ENCODE measurements around the gene GSX1. TPM values are rescaled to one million over a fixed set of nuclear protein-coding genes. Genes with fewer than 3 reads are reported as not detected.

Gene GSX1
- total RNA-seq, 1 donor from 2014 or later = not detected

- DNase-seq (ENCODE audit: low read depth) = no peak
- no peaks in the 10 kb centered on the region for H4K20me1 ChIP-seq (ENCODE audit: insufficient read depth, low read length)
- H3K36me3 ChIP-seq (ENCODE audit: insufficient read depth, low read length) = no peaks in the 10 kb centered on the region
- no peaks in the 10 kb centered on the region for H3K79me2 ChIP-seq (ENCODE audit: insufficient read depth, low read length)
- peaks cover 66% of the 10 kb centered on the region for H3K27me3 ChIP-seq (ENCODE audit: insufficient read depth, low read length)
- no peaks in the 10 kb centered on the region for H3K4me1 ChIP-seq (ENCODE audit: insufficient read depth, low read length)
- no peaks in the 10 kb centered on the region for H3K9me3 ChIP-seq (ENCODE audit: insufficient read depth, low read depth, low read length)
- H3K36me3 Mint-ChIP-seq (ENCODE audit: low read depth, unreplicated experiment) = peaks cover 2% of the 10 kb centered on the region
- peaks cover 1% of the 10 kb centered on the region for H3K4me1 Mint-ChIP-seq (ENCODE audit: low read depth, unreplicated experiment)
- no peak for TF ChIP-seq CTCF (IDR thresholded peaks at IDR 0.05; ENCODE audit: insufficient read depth, low read depth, low read length)
- TF ChIP-seq EZH2 (IDR thresholded peaks at IDR 0.05; ENCODE audit: insufficient read depth, low read length) = peak; percentile 32
- no peak overlapping the region for H3K9ac ChIP-seq (ENCODE audit: low read length)
- no peak overlapping the region for H3K4me3 ChIP-seq (ENCODE audit: insufficient read depth, low read depth, low read length)
- H3K27ac ChIP-seq (ENCODE audit: low read depth, low read length) = no peak overlapping the region
- peak overlapping the region; percentile 41 for H3K27ac Mint-ChIP-seq (ENCODE audit: unreplicated experiment)
- peak overlapping the region; percentile 37 for H3K4me2 ChIP-seq (ENCODE audit: low read length)
- FAIRE-seq = no peak
- H2AFZ ChIP-seq (ENCODE audit: low read depth, low read length) = no peak overlapping the region
- no peak overlapping the region for H3K4me3 Mint-ChIP-seq (ENCODE audit: unreplicated experiment)
- peaks cover 83% of the 10 kb centered on the region for H3K27me3 Mint-ChIP-seq (ENCODE audit: low read depth, unreplicated experiment)
- H3K9me3 Mint-ChIP-seq (ENCODE audit: unreplicated experiment) = peaks cover 25% of the 10 kb centered on the region
Measured at GRCh38 chr13:27791146-27791900, 960 bp upstream of the GSX1 start.

DNA sequence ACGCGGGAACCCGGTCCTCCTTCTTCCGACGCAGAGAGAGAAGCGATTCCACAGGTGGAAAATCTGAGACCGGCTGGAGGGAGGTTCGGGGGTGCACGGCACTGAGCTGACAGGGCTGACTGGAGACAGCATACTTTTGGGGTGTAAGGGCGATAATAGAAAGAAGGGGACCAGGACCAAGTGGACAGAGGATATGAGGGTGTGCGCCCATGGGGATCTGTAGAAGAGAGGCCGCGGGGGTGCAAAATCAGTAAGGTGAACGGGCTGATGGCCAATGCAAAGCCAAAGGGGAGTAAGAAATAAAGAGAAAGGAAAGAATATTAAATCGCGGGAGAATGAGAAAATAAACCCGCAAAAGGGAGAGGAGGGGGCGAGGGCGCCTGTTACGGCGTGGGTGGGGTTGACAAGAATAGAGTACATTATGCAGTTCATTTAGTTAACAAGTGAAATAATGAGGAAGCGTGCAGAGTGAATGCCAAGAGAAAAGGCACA, 336 bp upstream of the GSX1 start:
- no peak for FAIRE-seq
- H3K79me2 ChIP-seq (ENCODE audit: insufficient read depth, low read length) = no peaks in the 10 kb centered on the region
- no peaks in the 10 kb centered on the region for H3K36me3 ChIP-seq (ENCODE audit: insufficient read depth, low read length)
- H3K27ac Mint-ChIP-seq (ENCODE audit: unreplicated experiment) = no peak overlapping the region
- peaks cover 83% of the 10 kb centered on the region for H3K27me3 Mint-ChIP-seq (ENCODE audit: low read depth, unreplicated experiment)
- no peak for DNase-seq (ENCODE audit: low read depth)
- no peaks in the 10 kb centered on the region for H4K20me1 ChIP-seq (ENCODE audit: insufficient read depth, low read length)
- H3K4me1 Mint-ChIP-seq (ENCODE audit: low read depth, unreplicated experiment) = peaks cover 1% of the 10 kb centered on the region
- H3K36me3 Mint-ChIP-seq (ENCODE audit: low read depth, unreplicated experiment) = peaks cover 2% of the 10 kb centered on the region
- H3K4me3 ChIP-seq (ENCODE audit: insufficient read depth, low read depth, low read length) = no peak overlapping the region
- H3K4me2 ChIP-seq (ENCODE audit: low read length) = peak overlapping the region; percentile 55
- no peak overlapping the region for H3K4me3 Mint-ChIP-seq (ENCODE audit: unreplicated experiment)
- H2AFZ ChIP-seq (ENCODE audit: low read depth, low read length) = no peak overlapping the region
- H3K9me3 Mint-ChIP-seq (ENCODE audit: unreplicated experiment) = peaks cover 26% of the 10 kb centered on the region
- H3K9me3 ChIP-seq (ENCODE audit: insufficient read depth, low read depth, low read length) = no peaks in the 10 kb centered on the region
- H3K27me3 ChIP-seq (ENCODE audit: insufficient read depth, low read length) = peaks cover 72% of the 10 kb centered on the region
- H3K9ac ChIP-seq (ENCODE audit: low read length) = no peak overlapping the region
- TF ChIP-seq EZH2 (IDR thresholded peaks at IDR 0.05; ENCODE audit: insufficient read depth, low read length) = no peak
- no peak for TF ChIP-seq CTCF (IDR thresholded peaks at IDR 0.05; ENCODE audit: insufficient read depth, low read depth, low read length)
- H3K27ac ChIP-seq (ENCODE audit: low read depth, low read length) = no peak overlapping the region
- no peaks in the 10 kb centered on the region for H3K4me1 ChIP-seq (ENCODE audit: insufficient read depth, low read length)
